GM19351 (cell line): ENCODE data around the gene SLX9.
"Not testable (repeated sequence)": the region's sequence is repeated elsewhere in the genome, so short reads cannot be mapped to it uniquely, and the experiment has no call there.

ENCODE experiments used
- ATAC-seq: cut with Tn5 transposase; IDR thresholded peaks from one replicate; pipeline ENCODE4 v1.9.1; 2021; ENCODE audit warnings: mild to moderate bottlenecking, moderate library complexity; ENCODE audit not compliant: unreplicated experiment

Gene SLX9

DNA sequence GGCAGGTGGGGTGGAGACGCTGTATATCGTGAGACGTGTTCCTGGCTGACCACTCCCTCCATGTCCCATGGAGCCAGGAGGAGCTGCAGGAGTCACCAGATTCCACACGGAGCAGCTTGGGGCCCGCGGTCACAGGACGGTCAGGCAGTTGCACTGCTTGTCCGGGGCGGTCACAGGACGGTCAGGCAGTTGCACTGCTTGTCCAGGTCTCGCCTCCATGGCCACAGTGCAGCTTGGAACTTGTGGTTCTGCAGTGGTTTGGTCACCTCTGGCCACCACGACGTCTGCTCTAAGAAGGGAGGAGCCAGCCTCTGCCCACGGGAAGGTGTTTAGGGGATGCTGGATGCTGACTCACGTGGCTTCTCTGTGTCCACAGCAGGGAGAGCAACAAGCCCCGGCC, 33.0 kb downstream of the SLX9 start:
- ATAC-seq, result no peak

DNA sequence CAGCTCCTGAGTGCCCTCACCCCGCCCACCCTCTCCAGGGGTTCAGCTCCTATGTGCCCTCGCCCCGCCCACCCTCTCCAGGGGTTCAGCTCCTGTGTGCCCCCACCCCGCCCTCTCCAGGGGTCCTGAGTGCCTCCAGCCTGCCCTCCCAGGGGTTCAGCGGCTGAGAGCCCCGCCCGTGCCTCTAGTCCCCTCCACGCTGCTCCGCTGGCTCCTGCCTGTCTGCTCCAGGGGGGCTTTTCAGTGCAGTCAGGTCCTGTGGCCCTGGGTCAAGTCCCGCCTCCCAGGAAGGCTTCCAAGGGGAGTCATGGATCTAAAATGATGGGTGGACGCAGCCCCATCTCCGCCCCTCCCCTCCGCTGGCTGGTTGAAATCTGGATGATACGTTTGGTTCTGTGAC, 33.8 kb downstream of the SLX9 start:
- ATAC-seq, result no peak

GRCh38 chr21:44974676-44975075, 34.8 kb downstream of the SLX9 start:
- no peak for ATAC-seq

- ATAC-seq, result no peak
These were observed 36.1 kb downstream of the SLX9 start for GRCh38 chr21:44975720-44976555.

- ATAC-seq, result not testable (repeated sequence)
These were observed 36.9 kb downstream of the SLX9 start for GRCh38 chr21:44976556-44977393.

DNA sequence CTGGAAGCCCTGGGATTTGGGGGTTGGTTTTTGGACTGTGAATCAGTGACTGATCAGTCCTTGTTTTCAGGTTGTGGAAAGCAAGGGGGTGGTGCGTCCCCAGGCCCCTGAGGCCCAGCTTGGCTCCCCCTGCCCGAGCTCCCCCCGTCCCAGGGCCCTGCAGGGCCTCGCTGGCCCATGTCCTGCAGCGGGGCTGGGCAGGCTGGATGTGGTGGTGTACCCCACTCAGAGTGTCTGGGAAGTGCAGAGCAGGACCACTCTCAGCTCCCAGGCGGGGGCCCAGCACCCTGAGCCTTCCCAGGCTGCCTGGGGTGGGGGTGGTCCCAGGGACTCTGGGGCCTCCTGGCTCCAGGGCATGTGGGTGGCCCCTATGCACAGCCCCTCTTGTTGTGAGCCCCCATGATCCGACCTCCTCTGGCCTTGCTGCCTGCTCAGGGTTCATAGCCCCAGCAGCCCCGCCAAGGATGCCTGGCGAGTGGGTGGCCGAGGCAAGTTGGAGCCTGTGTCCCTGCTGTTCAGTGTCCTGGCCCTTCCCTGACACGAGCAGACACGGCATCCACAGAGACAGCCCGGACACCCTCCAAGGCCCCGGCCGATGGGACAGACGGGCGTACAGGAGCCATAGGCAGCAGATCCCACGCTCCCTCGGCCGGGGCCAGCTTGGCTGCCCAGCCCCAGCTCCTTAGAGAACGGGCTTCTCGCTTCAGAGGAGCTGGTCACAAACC, 37.9 kb downstream of the SLX9 start:
- no peak for ATAC-seq

DNA sequence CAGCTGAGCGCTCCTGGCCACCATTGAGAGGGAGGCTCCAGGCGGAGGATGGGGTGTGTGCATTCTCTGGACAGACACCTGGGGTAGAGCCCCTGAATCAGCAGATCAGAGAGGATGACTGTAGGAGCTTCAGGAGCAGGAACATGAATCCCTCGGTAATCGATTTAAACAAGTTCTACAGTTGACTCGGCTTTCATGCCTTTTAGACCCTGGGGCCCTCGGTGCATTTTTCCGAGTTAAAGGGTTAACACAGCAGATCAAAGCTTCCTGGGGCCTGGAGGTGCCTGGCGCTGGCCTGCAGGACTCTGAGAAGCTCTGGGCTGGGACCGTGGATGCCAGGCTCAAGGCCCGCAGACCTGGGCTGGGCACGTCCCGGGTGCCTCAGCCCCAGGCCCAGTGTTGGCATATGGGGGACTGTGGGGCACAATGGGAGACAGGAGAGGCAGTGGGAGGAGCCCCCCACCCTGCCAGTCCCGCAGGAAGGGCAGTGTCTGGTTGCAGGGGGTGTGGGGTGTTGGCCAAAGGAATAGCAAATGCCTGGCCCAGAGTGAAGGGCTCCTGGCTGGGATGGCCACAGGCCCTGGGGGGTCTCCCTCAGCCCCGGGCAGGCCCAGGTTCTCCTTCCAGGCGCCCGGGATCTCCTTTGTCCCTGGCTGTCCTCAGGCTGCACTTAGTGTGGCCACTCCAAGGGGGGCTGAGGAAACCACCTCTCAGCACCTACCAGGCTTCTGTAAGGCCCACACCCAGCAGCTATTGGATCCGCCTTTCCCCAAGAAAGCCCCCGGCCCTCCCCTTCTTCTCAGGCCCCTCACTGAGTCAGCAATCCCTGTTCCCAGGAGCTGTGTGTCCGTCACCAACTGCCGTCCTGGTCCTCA, 40.1 kb downstream of the SLX9 start:
- ATAC-seq, result no peak

GRCh38 chr21:44980562-44981489, 41.0 kb downstream of the SLX9 start:
- no peak for ATAC-seq

DNA sequence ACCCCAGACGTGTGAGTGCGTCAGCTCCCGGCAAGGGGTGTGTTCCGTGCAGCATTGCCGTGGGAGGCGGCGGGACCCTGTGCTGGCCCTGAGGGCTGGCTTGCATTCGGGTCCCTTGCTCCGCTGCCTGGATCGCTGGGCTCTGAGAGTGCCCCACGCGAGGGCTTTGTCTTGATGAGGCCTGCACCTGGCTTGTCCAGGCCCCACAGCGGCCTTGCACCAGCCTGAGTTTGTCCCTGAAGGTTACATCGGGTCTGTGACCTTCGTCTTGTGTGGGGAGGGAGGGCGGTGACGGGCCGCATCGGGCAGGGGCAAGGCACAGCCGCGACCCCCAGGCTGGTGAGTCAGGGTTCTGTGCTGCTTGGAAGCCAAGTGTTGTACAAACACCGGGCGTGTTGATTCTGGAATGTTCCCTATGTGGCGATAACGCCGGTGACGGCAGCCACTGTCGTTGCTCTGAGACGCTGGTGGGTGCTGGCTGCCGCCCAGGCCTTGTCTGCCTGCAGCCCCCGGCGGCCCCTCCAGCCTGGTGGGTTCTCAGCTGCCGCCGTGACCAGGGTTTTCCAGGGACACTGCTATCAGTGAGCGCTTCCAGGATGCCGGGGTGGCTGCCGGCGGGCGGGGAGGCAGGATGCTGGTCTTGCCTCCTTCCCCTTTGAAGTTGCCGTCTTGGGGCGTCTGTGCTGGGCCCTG, 42.9 kb downstream of the SLX9 start:
- no peak for ATAC-seq

GRCh38 chr21:44983421-44984206, 43.8 kb downstream of the SLX9 start:
- no peak for ATAC-seq

- no peak for ATAC-seq
These were observed 44.6 kb downstream of the SLX9 start for GRCh38 chr21:44984428-44984791.

GRCh38 chr21:44984792-44985440, 45.1 kb downstream of the SLX9 start:
- ATAC-seq, result no peak

DNA sequence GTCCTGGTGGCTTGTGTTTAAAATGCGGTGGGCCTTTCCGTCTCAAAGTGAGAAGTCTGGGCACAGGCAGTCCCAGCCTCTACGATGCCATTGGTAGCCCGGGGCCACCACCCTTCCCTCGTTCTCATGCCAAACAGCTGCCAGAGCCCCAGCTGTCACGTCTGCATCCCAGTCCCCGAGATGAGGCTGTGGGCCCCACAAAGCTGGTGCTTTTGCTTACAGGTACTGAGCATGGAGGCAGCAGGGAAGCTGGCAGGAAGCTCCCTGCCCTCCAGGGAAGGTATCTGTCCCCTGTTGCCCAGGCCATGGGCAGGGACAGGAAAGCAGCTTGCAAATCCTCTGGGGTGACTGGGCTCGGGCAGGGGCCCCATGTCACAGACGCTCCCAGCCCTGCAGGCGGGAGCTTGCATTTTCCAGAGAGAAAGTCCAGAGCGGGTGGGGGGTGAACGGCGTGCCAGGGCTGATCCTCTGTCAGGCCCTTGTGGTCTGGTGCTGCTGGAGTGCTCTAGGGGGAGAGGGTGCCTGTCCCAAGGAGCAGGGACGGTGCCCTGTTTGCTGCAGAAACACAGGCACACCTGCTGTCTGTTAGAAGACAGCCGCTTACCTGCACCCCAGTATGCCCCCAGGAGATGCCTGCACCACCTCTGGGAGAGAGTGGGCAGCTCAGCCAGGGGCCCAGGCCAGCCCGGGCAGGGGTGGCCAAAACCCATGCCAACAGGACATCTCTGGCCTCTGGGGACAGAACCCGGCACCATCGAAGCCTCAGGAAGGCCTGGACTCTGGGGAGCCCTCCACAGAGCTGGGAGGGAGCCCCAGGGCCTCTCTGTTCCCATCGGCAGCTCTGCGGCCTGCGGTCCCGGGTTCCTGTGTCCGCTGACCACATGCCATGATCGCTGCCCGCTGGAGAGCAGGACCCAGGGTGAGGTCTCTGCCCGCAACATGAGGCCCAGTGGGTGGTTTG, 45.9 kb downstream of the SLX9 start:
- ATAC-seq, result no peak

DNA sequence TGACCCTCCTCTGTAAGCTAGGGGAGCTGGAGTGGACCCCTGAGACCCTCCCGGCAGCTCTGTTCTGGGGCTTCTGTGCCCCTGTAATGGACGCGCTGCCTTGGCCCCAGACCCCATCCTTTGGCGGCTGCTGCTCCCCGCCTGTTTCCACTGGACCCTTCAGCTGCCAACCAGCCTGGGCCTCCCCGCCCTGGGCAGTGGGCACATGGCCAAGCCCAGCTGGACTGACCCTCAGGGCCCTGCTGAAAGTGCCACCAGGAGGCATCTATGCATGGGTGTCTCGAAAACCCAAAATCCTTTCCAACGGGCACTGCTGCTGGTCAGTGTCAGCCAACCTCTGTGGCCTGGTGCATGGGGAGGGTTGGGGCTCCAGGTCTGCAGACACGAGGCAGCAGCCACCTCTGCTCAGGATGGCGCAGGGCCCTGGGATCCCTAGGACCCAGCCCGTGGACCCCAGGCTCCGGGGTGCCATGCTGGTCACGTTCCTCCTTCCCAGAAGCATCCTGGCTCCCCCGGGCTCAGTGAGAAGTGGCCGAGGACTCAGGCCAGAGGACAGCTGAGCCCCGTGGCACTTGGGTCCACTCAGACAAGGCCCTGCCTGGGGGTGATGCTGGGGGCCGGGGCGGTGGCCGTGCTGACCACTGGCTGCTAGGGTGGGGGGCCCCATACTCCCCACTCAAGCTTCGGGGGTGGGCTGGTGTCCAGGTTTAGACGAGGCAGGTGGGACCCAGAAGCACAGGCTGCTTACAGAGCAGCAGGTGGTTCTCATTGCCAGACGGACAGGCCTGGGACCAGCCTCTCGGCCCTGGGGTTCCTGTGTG, 46.9 kb downstream of the SLX9 start:
- no peak for ATAC-seq

- no peak for ATAC-seq
These were observed 47.6 kb downstream of the SLX9 start for GRCh38 chr21:44987301-44987885.
